Thyroid gland (tissue), 4 donors: ENCODE results near the gene TTC34.

Source experiments
- POLR2A ChIP-seq, 2 donors: fragments of 450-650 bp; IDR thresholded peaks; one replicate each; pipeline ENCODE4 v1.6.1; 2017; ENCODE audit warnings: antibody characterized with exemption in 2 of 2, mild to moderate bottlenecking in 2 of 2, moderate library complexity in 1 of 2
- TF ChIP-seq, protein P1 (sequence below), 6 experiments: fragments of 200-600 bp in 3 of 6; fragments of 450-650 bp in 3 of 6; sonication (generic) in 3 of 6; IDR thresholded peaks; one replicate each; pipeline ENCODE4 v1.5.1; 2016 to 2019; ENCODE audit warnings: antibody characterized with exemption in 6 of 6, mild to moderate bottlenecking in 2 of 6, inconsistent platforms in 1 of 6, moderate library complexity in 1 of 6

DNA sequence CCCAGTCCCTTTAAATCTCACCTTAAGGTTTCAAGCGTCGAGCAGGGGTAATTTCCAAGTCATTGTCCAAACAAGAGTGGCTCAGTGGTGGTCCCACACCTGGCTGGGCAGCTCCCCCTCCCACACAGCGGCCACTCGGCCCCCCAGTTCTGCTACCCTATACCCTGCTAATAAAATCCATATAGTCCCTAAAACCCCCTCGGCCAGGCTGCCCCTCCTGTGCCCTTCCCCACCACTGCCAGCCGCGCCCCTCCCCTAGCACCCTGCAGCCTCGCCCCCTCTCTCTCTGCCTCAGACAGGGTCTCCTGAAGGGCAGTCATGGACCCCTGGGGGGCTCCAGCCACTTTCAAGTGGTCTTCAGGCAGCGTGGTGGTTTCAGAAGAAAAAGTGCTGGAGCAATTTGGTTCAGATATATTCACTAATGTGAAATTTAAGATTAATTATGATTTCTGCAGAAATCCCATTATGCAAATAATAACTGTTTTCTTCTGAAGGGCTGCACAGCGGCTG lies 34.2 kb upstream of the TTC34 start:
- TF ChIP-seq, protein P1, sequence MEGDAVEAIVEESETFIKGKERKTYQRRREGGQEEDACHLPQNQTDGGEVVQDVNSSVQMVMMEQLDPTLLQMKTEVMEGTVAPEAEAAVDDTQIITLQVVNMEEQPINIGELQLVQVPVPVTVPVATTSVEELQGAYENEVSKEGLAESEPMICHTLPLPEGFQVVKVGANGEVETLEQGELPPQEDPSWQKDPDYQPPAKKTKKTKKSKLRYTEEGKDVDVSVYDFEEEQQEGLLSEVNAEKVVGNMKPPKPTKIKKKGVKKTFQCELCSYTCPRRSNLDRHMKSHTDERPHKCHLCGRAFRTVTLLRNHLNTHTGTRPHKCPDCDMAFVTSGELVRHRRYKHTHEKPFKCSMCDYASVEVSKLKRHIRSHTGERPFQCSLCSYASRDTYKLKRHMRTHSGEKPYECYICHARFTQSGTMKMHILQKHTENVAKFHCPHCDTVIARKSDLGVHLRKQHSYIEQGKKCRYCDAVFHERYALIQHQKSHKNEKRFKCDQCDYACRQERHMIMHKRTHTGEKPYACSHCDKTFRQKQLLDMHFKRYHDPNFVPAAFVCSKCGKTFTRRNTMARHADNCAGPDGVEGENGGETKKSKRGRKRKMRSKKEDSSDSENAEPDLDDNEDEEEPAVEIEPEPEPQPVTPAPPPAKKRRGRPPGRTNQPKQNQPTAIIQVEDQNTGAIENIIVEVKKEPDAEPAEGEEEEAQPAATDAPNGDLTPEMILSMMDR (IDR thresholded peaks at IDR 0.05), result no peak
- TF ChIP-seq POLR2A (IDR thresholded peaks at IDR 0.05), result no peak
